ENCODE results near the gene LRCH4. TPM values are rescaled to one million over a fixed set of nuclear protein-coding genes. Genes with fewer than 3 reads are reported as not detected.

The LRCH4 gene
- total and polyA plus RNA-seq, 9 of the 15 experiments (the other 6 are each of a cell fraction or from before 2014, with no cell fraction given), result 0.06 to 63.3 (median 15.0) TPM

DNA sequence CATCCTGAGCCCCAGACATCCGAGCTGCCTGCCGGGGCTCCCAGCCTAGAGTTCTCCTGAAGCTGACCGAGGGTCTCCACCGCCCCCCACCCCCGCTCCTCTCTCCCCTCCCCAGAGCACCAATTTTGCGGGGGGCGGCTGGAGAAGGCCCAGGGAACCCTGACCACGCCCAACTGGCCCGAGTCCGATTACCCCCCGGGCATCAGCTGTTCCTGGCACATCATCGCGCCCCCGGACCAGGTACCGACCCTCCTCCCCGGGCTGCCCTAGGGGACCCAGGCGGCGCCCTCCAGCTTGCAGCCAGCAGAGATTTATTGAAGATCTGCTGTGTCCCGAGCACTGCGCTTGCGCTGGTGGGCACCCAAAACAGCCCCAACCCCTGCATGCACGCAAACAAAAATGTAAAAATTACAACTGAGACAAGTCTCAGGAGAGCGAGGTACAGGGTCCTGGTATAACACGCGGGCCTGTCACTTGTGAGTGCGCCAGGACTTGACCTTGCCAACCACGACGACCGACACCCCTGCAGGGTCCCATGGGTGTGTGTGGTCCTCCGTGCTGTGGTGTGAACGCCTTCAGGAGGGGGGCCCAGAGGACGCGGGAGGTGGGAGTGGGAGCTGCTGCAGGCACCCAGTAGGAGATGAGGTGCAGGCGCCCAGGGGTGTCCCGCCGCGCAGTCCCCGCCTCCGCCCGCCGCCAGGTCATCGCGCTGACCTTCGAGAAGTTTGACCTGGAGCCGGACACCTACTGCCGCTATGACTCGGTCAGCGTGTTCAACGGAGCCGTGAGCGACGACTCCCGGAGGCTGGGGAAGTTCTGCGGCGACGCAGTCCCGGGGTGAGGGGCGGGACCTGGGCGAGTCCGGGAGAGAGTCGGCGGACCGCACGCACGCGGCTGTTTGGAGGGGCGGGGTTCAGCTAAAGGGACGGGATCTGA, 19.3 kb upstream of the LRCH4 start (continued):
- peak in 1 of 2 experiments; percentile 62; a peak in 3 of 4 replicates for TF ChIP-seq KDM1A (IDR thresholded peaks at IDR 0.05)
- 0 out of 2 replicates have a peak, but pooled peaks have one; percentile 6 for TF ChIP-seq ZEB2 (IDR thresholded peaks at IDR 0.05)
- peak in 1 of 2 experiments; percentile 13; a peak in 1 of 4 replicates for TF ChIP-seq MAZ (CRISPR knock-in tag; conservative IDR thresholded peaks at IDR 0.05 in 1 of 2, IDR thresholded peaks at IDR 0.05 in 1 of 2)
- no peak for TF ChIP-seq NR2C2 (CRISPR knock-in tag; IDR thresholded peaks at IDR 0.05)
- peak; percentile 68 for TF ChIP-seq NR2C2 (tag; IDR thresholded peaks at IDR 0.05)
- TF ChIP-seq, protein P1, sequence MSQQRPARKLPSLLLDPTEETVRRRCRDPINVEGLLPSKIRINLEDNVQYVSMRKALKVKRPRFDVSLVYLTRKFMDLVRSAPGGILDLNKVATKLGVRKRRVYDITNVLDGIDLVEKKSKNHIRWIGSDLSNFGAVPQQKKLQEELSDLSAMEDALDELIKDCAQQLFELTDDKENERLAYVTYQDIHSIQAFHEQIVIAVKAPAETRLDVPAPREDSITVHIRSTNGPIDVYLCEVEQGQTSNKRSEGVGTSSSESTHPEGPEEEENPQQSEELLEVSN (IDR thresholded peaks at IDR 0.05; ENCODE audit: borderline replicate concordance in 1 of 2, extremely low read depth in 1 of 2, insufficient read depth in 1 of 2, insufficient read length in 1 of 2, low read depth in 1 of 2, low read length in 1 of 2, poor library complexity in 1 of 2, severe bottlenecking in 1 of 2), result peak; percentile 20 to 90
- TF ChIP-seq PCBP1 (IDR thresholded peaks at IDR 0.05; ENCODE audit: low read depth, low read length, poor library complexity, severe bottlenecking), result peak; percentile 6
- TF ChIP-seq NFIC (IDR thresholded peaks at IDR 0.05), result no peak
- peak; percentile 4; the same call in 1 of the 2 replicates for TF ChIP-seq HCFC1 (IDR thresholded peaks at IDR 0.05; ENCODE audit: low read depth, low read length)
- TF ChIP-seq, protein P2, sequence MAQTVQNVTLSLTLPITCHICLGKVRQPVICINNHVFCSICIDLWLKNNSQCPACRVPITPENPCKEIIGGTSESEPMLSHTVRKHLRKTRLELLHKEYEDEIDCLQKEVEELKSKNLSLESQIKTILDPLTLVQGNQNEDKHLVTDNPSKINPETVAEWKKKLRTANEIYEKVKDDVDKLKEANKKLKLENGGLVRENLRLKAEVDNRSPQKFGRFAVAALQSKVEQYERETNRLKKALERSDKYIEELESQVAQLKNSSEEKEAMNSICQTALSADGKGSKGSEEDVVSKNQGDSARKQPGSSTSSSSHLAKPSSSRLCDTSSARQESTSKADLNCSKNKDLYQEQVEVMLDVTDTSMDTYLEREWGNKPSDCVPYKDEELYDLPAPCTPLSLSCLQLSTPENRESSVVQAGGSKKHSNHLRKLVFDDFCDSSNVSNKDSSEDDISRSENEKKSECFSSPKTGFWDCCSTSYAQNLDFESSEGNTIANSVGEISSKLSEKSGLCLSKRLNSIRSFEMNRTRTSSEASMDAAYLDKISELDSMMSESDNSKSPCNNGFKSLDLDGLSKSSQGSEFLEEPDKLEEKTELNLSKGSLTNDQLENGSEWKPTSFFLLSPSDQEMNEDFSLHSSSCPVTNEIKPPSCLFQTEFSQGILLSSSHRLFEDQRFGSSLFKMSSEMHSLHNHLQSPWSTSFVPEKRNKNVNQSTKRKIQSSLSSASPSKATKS (CRISPR knock-in tag; IDR thresholded peaks at IDR 0.05), result no peak
- no peak for TF ChIP-seq MTA3 (IDR thresholded peaks at IDR 0.05; ENCODE audit: borderline replicate concordance)
- 0 out of 2 replicates have a peak, but pooled peaks have one; percentile 44 for TF ChIP-seq ZNF766 (CRISPR knock-in tag; conservative IDR thresholded peaks at IDR 0.05)
- TF ChIP-seq, protein P3, sequence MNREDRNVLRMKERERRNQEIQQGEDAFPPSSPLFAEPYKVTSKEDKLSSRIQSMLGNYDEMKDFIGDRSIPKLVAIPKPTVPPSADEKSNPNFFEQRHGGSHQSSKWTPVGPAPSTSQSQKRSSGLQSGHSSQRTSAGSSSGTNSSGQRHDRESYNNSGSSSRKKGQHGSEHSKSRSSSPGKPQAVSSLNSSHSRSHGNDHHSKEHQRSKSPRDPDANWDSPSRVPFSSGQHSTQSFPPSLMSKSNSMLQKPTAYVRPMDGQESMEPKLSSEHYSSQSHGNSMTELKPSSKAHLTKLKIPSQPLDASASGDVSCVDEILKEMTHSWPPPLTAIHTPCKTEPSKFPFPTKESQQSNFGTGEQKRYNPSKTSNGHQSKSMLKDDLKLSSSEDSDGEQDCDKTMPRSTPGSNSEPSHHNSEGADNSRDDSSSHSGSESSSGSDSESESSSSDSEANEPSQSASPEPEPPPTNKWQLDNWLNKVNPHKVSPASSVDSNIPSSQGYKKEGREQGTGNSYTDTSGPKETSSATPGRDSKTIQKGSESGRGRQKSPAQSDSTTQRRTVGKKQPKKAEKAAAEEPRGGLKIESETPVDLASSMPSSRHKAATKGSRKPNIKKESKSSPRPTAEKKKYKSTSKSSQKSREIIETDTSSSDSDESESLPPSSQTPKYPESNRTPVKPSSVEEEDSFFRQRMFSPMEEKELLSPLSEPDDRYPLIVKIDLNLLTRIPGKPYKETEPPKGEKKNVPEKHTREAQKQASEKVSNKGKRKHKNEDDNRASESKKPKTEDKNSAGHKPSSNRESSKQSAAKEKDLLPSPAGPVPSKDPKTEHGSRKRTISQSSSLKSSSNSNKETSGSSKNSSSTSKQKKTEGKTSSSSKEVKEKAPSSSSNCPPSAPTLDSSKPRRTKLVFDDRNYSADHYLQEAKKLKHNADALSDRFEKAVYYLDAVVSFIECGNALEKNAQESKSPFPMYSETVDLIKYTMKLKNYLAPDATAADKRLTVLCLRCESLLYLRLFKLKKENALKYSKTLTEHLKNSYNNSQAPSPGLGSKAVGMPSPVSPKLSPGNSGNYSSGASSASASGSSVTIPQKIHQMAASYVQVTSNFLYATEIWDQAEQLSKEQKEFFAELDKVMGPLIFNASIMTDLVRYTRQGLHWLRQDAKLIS (CRISPR knock-in tag; IDR thresholded peaks at IDR 0.05), result no peak
- peak; percentile 70 for TF ChIP-seq HMGN3 (IDR thresholded peaks at IDR 0.05; ENCODE audit: borderline replicate concordance, extremely low read depth, insufficient read length, low read depth, low read length)
- TF ChIP-seq, protein P4, sequence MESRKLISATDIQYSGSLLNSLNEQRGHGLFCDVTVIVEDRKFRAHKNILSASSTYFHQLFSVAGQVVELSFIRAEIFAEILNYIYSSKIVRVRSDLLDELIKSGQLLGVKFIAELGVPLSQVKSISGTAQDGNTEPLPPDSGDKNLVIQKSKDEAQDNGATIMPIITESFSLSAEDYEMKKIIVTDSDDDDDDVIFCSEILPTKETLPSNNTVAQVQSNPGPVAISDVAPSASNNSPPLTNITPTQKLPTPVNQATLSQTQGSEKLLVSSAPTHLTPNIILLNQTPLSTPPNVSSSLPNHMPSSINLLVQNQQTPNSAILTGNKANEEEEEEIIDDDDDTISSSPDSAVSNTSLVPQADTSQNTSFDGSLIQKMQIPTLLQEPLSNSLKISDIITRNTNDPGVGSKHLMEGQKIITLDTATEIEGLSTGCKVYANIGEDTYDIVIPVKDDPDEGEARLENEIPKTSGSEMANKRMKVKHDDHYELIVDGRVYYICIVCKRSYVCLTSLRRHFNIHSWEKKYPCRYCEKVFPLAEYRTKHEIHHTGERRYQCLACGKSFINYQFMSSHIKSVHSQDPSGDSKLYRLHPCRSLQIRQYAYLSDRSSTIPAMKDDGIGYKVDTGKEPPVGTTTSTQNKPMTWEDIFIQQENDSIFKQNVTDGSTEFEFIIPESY (CRISPR knock-in tag; IDR thresholded peaks at IDR 0.05), result peak; percentile 76; the same call in 1 of the 2 replicates
- no peak for TF ChIP-seq ZNF76 (CRISPR knock-in tag; IDR thresholded peaks at IDR 0.05; ENCODE audit: borderline replicate concordance)

Data from K562 (cell line).